ENCODE measurements around the gene ASNSD1. TPM values are rescaled to one million over a fixed set of nuclear protein-coding genes. Genes with fewer than 3 reads are reported as not detected.

ASNSD1 gene
- total RNA-seq, 2 donors from 2014 or later = 48.2 to 59.3 TPM

DNA sequence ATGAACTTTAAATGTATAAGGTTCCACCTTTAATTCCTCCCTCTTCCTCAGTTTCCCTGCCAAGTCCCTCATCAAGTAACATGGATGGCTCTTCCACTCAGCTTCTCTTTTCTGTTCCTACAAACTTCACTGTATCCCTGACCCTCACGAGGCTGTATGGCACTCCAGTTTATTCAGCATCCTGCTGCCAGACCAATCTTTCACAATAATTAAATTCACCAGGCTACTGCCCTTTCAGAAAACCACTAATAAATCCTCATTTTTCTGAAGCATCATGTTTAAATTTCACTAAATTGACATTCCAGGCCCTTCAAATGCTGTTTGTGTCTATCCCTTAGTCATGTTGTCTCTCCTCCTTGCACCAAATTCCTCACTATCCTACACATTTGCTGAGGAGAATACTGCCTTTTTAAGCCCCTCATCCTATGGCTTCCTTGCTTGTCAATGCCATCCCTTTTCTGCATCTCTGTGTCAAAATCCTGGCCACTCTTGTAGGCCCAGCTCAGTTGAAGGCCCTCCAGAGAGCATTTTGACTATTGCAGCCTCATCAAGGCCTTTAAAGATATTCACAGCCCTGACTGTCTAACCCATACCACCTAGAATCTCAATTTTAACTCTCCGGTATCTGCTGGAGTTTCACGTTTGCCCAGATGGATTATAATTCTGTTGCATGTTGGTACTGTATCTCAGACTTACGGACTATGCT is 22.8 kb upstream of the ASNSD1 start:
- no peaks in the 10 kb centered on the region for H3K4me1 ChIP-seq (ENCODE audit: control insufficient read depth in 1 of 2, low read depth in 2 of 2)
- no peaks in the 10 kb centered on the region for H3K36me3 ChIP-seq
- TF ChIP-seq, protein P1, sequence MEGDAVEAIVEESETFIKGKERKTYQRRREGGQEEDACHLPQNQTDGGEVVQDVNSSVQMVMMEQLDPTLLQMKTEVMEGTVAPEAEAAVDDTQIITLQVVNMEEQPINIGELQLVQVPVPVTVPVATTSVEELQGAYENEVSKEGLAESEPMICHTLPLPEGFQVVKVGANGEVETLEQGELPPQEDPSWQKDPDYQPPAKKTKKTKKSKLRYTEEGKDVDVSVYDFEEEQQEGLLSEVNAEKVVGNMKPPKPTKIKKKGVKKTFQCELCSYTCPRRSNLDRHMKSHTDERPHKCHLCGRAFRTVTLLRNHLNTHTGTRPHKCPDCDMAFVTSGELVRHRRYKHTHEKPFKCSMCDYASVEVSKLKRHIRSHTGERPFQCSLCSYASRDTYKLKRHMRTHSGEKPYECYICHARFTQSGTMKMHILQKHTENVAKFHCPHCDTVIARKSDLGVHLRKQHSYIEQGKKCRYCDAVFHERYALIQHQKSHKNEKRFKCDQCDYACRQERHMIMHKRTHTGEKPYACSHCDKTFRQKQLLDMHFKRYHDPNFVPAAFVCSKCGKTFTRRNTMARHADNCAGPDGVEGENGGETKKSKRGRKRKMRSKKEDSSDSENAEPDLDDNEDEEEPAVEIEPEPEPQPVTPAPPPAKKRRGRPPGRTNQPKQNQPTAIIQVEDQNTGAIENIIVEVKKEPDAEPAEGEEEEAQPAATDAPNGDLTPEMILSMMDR (IDR thresholded peaks at IDR 0.05) = no peak
- DNase-seq (ENCODE audit: low spot score) (no peak), ATAC-seq (ENCODE audit: insufficient number of reproducible peaks, low FRiP score, low read depth) (no peak)
- H3K27me3 ChIP-seq (replicated peaks; ENCODE audit: insufficient read depth) = no peaks in the 10 kb centered on the region
- no peak overlapping the region for H3K27ac ChIP-seq
- no peak overlapping the region for H3K4me3 ChIP-seq
- no peaks in the 10 kb centered on the region for H3K9me3 ChIP-seq

DNA sequence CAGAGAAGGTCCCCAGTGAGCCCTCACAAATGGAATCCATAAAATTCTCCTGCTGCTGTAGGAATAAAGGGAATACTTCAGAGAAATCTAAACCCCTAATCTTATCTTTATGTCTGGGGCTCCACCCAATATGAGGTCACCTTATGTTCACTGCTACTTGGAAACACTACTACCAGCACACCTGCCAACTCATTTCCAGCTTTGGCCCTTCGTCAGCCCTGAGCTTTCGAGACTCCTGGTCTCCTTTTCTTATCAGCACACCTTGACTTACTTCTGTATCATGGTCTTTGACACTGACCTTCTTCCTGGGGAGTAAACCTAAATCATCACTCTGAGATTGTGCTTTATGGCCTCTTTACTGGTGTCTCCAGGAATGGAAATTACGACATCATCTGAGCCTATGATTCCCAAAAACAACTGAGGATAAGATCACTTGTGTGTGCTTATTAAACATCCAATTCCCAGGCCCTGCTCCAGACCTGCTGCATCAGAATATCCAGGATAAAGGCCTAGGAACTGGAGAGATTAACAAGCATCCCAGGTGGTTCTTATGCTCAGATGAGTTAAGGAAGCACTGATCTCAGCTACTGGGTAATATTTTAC is 22.2 kb upstream of the ASNSD1 start:
- DNase-seq (ENCODE audit: low spot score) (no peak), ATAC-seq (ENCODE audit: insufficient number of reproducible peaks, low FRiP score, low read depth) (no peak)
- H3K27me3 ChIP-seq (replicated peaks; ENCODE audit: insufficient read depth) = no peaks in the 10 kb centered on the region
- H3K4me3 ChIP-seq = no peak overlapping the region
- no peaks in the 10 kb centered on the region for H3K36me3 ChIP-seq
- no peaks in the 10 kb centered on the region for H3K9me3 ChIP-seq
- H3K4me1 ChIP-seq (ENCODE audit: control insufficient read depth in 1 of 2, low read depth in 2 of 2) = no peaks in the 10 kb centered on the region
- TF ChIP-seq, protein P1 (IDR thresholded peaks at IDR 0.05) = no peak
- H3K27ac ChIP-seq = no peak overlapping the region

DNA sequence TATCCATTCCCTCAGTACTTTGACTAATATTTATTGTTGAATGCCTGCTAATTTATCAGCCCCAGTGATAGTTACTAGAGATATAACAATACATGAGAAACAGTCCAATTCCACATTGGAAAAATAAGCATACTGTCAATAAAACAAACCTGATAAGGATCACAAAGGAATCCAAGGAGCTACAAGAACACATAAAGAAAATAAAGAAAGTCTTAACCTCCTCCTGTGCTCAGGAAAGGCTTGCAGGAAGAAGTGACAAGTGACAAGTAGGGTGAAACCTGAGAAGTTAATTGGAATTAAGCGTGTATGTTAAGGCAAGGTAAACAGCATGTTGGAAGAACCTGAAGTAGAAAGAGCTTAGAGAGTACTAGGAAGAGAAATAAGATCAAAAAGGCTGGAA is 20.3 kb upstream of the ASNSD1 start:
- H3K27ac ChIP-seq = no peak overlapping the region
- TF ChIP-seq, protein P1 (IDR thresholded peaks at IDR 0.05) = no peak
- H3K4me1 ChIP-seq (ENCODE audit: control insufficient read depth in 1 of 2, low read depth in 2 of 2) = peaks cover 0 to under 1% of the 10 kb centered on the region in 2 donors
- no peak for ATAC-seq (ENCODE audit: insufficient number of reproducible peaks, low FRiP score, low read depth)
- H3K36me3 ChIP-seq = no peaks in the 10 kb centered on the region
- no peak overlapping the region for H3K4me3 ChIP-seq
- H3K27me3 ChIP-seq (replicated peaks; ENCODE audit: insufficient read depth) = no peaks in the 10 kb centered on the region
- H3K9me3 ChIP-seq = no peaks in the 10 kb centered on the region
- DNase-seq (ENCODE audit: low spot score) = no peak

DNA sequence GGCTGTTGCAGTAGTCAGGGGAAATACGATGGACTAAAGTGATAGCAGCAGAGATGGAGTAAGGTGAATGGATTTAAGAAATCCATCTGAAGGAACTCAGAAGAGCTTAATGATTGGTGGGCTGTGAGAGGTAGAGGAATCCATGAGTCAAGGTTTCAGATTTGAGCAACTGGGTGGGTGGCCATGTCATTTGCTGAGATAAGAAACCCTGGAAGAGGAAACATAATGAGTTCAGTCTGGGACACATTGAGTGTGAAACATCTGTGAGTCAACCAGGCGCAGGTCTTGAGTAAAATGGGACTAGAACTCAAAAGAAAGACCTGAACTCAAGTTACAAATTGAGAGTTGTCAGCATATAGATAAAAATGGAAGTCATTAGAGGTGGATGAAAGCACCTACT is 19.7 kb upstream of the ASNSD1 start:
- Histone ChIP-seq H3K27me3 (replicated peaks; ENCODE audit: insufficient read depth) (no peaks in the 10 kb centered on the region), H3K4me1 (ENCODE audit: control insufficient read depth in 1 of 2, low read depth in 2 of 2) (peaks cover under 1 to 6% of the 10 kb centered on the region in 2 donors), H3K9me3 (no peaks in the 10 kb centered on the region), H3K36me3 (no peaks in the 10 kb centered on the region), H3K4me3 (no peak overlapping the region), H3K27ac (no peak overlapping the region)
- TF ChIP-seq, protein P1 (IDR thresholded peaks at IDR 0.05) = no peak
- ATAC-seq (ENCODE audit: insufficient number of reproducible peaks, low FRiP score, low read depth) (no peak), DNase-seq (ENCODE audit: low spot score) (no peak)

DNA sequence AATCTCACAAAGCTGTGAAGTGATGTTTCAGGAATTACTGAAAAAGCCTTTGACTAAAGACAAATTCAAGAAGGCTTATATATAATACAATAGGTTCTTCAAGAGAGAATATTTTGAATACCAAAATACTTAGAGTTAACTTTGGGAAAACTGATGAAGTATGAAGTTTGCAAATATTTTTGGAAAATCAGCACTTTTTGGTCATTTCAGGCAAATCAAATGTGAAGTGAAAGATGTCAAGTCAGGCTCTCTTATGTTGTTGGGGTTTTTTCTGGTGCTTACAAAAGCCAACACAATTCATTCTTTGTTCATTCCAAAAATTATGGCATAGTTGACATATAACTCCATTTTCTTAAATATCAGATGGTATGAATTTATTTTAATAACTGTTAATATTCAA is 14.7 kb upstream of the ASNSD1 start:
- H3K27me3 ChIP-seq (replicated peaks; ENCODE audit: insufficient read depth) = no peaks in the 10 kb centered on the region
- peaks cover 5 to 14% of the 10 kb centered on the region in 2 donors for H3K4me1 ChIP-seq (ENCODE audit: control insufficient read depth in 1 of 2, low read depth in 2 of 2)
- DNase-seq (ENCODE audit: low spot score) = no peak
- H3K27ac ChIP-seq = no peak overlapping the region
- H3K4me3 ChIP-seq = no peak overlapping the region
- ATAC-seq (ENCODE audit: insufficient number of reproducible peaks, low FRiP score, low read depth) = no peak
- H3K9me3 ChIP-seq = no peaks in the 10 kb centered on the region
- no peaks in the 10 kb centered on the region for H3K36me3 ChIP-seq
- TF ChIP-seq, protein P1 (IDR thresholded peaks at IDR 0.05) = no peak

Measured in thoracic aorta (tissue), 2 donors.